Fibroblast of skin of back (primary cell): ENCODE measurements around the gene BICD1.
"Not testable (repeated sequence)": the region's sequence is repeated elsewhere in the genome, so short reads cannot be mapped to it uniquely, and the experiment has no call there.

Experiments used
- DNase-seq: peaks from one replicate; pipeline ENCODE4 v3.0.0-alpha.2; 2013

The BICD1 gene

DNA sequence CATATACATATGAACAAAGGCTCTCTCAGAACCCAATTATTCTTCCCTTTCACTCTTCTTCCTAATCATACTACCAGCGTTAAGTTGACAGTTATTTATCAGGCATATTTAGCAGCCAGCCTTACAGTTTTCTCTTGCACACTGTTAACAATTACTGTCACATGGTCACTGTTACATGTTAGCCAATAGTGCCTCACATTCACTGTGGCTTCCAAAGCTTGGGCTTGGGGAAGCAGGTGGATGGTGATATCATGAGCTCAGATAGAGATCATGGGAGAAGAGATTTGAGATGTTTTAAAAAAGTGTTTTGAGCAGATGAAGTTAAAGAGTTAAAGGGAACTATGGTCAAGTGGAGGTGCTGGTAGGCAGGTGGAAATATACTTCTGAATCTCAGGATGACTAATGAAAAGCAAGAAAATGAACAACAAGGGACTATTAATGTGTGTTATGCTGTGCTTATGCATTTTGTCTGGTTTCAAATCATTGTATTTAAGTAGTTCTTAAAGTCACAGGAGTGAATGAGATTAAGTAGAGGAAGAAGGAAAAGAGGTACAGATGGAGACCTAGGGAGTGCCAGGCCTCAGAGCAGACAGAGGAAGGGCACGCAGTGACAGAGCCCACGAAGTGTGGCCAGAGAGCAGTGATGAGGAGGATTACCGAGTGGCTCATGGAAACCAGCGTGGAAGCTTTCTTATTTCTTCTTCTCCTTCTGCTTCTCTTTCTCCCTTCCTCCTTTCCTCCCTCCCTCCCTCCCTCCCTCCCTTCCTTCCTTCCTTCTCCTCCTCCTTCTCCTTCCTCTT lies 39.6 kb downstream of the BICD1 start:
- DNase-seq = no peak

DNA sequence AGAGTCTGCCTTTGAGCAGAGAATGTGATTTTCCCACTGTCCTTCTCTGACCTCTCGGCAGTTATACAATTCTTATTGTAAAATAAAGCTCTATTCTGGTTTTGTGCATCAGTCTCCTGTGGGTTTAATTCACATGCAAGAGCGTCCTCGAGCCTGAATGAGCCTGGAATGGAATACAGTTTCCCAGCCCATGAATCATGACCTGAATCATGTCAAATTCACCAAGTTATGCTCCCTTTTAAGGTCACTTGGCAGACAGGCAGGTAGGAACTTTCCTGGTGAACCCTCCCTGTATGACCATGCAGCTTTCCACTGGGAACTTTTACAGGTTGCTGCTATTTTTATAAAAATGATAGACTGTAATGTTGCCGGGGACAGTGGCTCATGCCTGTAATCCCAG lies 41.7 kb downstream of the BICD1 start:
- DNase-seq = peak; percentile 39

DNA sequence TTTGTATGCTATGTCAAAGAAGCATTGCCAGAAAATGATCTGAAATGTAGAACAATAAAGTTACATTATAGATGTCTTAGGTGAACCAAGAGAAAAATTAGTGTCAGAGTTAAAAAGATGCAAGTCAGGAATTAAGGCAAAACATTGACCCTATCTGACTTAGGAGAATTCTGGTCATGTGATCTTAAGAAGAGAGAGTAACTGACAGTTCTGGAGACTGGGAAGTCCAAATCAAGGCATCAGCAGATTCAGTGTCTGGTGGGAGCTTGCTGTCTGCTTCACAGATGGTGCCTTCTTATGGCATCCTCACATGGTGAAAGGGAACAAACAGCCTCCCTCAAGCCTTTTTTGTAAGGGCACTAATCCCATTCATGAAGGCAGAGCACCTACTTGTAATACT lies 42.8 kb downstream of the BICD1 start:
- DNase-seq = no peak

DNA sequence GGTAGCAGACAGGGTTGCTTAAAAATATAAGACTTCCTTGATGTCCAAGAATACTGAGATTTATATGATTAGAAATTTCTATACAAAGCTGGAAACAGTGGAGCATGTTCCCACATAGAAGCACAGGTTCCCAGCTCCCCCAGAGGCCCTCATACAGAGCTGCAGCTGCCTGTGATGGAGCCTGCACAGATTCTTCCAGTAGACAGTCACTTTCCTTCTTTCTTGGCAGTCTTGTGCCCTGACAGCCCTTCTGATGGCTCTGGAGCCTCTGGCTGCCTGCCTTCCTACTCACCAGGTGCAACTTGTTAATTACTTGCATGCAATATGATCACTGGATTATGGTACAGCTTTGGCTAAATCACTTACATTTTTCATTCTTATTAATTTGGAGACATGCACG lies 44.4 kb downstream of the BICD1 start:
- no peak for DNase-seq

DNA sequence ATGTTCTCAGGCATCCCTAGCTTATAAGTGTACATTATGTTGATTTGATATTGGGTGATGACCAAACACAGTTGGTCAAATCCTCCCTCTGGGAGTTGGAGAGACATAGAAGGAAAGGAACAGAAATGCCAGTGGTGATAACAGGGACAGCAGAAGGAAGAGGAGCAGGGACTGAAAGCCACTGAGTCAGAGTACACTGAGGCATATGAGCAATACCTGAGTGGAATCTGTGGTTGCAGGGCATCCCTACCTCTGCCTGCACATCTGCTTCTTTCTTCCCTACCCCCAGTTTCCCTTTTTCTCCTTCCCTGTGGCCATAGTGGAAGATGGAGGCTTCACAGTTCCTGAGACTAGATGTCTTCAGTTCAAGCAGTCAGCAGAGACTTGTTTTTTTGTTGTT lies 44.9 kb downstream of the BICD1 start:
- no peak for DNase-seq

DNA sequence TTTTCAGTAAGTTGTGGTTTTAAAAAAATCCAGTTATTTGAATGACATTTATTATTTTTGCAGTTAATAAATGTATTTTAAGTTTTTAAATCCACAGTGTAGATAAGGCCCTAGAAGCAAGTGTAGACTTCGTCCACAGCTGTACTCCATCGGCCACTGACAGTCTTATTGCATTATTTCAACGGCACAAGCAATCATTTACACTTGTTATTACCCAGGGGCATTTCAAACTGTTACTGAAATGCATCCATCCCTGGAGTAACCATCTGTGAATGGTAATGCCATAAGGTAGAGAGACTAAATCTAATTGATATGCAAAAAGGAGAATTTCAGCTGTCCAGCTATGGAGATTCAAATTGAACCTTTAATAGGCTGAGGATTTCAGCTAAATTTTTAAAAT lies 48.4 kb downstream of the BICD1 start:
- no peak for DNase-seq

DNA sequence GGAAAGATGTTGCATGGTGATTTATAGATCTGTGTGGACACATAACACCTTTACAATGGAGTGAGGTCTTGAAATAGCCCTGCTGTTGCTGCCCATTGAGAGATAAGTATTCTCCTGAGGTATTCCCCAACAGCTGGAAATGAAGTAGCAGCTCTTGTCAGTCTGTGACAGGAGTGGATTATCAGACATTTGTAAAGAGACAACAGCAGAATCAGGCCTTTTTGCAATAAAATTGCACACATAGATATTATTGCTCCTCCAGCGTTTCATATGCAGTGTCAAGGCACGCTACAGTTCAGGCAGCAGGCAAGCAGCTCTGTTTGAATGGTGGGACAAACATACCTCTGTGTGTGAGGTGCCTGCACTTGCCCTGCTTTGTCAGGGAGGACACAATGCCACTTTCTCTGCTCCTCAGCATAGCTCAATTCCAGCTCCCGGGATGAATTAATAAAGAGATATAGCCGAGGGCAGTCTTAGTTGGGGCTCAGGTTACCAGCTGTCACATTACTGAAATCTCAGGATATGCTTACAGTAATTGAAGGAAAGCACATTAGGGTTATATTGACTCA lies 49.4 kb downstream of the BICD1 start:
- DNase-seq = no peak

DNA sequence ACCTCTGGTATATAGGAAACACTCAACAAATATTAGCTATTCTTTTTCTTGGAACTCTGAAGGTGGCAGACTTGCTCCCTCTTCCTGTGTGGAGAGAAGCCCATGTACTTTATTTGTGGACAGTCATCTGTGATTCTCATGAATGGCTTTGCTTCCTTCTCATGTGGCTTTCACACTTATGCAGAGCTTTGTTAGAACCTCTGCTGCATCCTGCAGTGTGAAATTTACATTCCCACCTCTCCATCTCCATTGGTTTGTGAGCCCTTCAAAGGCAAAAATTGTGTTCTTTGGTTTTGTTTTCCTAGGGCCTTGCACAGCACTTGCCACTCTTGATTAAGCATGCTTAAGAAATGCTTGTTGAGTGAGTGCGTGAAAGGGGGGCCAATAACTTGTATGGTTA lies 51.9 kb downstream of the BICD1 start:
- no peak for DNase-seq

DNA sequence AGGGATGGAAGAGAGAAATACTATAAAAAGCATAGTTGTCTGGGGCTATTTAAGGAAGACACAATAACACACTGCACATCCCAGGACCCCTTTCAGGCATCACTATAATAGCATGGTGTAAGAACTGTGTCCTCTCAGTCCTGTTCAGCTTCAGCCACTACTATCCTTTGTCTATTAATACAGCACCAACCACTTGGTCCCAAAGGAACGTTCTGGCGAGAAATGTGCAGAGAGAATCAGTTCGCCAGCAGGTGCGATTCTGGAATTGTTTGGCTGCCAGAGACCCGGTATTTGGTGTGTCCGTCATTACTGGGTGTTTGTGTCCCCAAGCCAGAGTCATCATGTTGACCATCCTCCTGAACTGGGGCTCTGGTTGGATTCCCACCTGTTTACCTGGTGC lies 52.7 kb downstream of the BICD1 start:
- no peak for DNase-seq

DNA sequence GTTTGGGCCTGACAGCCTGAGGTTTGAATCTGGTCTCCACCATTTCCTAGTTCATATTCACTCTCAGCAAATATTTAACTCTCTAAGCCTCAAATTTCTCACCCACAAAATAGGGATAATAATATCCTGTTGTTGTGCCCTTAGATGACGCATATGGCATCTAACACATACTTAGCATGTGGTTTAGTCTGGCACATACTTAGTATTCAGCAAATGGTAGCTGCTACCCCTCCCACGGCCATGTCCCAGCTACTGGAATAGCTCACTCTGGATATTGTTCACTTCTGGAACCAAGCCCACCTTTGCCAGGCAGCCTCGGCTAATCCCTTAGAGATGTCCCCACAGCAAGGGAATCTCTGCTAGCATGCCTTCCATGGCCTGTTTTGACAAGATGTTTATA lies 53.3 kb downstream of the BICD1 start:
- peak; percentile 68 for DNase-seq

DNA sequence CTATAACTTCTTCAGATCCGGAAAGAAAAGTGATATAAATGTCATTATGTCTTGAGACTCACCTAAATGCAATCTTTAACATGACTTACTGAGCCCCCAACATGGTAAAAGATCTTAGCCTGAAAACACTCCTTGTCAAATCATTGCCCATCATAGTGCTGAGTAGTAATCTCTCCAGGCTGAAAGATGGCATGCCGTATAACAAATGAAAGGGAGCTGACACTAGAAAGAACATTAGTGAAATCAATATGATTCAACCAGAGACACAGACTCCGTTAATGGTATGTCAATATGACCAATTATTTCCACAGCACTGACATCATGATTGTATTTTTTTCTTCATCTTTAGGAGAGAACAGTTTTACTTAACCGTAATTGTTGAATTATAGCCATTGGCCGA lies 54.4 kb downstream of the BICD1 start:
- DNase-seq = no peak

DNA sequence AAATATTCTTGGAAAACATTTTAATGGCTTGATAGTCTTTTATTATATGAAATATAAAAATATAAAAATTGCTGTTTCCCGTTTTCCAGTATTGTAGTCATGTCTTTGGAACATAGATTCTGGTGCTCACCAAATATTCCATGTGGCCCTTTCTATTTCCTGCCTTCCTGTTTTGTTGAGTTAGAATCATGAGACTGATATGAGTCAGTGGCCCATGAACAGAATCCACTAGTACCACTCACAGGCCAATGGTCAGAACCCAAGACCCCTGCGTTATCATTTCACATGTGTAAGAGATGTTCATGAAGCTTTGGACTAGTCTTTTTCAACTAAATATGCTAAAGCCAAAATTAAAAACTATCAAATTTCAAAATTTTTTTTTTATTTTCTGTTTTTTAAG lies 56.9 kb downstream of the BICD1 start:
- no peak for DNase-seq

DNA sequence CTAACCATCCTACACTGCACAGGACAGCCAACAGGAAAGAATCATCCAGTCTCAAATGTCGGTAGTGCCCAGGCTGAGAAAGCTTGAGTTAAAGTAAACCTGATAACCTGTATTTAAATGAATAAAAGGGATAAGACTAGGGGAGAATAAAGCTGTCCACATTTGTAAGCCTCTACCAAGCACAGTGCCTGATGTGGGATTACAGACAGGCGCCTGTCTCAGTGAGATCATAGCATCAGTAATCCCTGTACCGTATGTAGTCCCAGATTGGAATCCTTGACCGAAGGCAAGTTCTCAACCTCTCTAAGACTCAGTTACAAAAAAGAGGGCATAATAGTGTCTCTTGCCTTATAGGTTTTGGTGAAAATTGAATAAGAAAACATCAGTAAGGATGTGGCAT lies 59.9 kb downstream of the BICD1 start:
- no peak for DNase-seq

DNA sequence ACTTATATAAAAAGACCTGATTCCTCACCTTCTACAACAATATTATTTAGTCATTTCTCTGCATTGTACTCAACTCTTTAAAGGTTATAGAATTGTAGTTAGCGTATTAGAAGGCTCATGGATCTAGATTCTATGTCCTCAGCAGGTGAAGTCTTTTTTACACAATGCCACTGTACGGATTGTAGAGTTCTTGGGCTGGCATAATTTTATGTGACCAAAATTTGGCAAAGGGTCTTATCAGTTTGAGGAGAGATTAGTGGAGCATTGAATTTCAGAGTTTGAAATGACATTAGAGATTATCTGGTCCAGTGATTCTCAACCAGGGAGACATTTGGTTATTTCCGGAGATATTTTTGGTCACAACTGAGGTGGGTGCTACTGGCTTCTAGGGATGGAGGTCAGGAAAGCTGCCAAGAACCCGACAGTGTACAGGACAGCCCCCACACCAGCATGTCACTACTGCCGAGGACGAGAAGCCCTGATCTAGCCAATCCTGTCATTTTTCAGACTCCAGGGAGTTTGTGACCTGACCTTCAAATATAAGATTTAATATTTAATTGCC lies 63.9 kb downstream of the BICD1 start:
- DNase-seq = no peak

DNA sequence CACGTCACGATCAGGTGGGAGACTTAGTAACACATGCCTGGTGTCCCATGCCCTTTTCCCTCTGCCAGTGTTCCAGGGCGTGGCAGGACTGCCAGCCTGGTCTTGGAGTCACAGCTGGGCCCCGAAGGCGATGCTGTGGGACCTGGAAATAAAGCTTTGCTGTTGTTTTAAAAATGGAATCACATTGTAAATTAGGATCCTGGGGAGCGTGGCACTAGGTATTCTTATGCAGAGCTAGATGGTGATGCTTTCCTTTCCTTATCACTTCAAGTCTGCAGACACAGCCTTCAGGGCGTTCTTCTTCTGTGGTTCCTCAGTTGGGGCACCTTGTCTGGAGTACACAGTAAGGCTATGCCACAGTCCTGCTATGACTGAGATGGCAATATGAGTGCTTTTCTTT lies 64.6 kb downstream of the BICD1 start:
- DNase-seq = no peak

DNA sequence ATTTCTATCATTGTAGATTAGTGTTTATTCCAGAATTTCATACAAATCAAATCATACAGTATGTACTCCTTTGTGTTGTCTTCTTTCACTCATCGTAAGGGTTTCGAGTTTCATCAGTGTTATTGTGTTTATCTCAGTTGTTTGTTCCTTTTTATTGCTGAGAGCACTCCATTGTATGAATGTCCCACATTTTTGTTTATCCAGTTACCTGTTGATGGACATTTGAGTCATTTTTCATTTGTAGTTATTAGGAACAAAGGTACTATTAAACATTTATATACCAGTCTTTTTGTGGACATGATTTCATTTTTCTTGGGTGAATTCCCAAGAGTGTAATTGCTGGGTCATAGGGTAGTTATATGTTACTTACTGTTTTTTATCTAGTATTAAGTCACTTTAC lies 70.0 kb downstream of the BICD1 start:
- DNase-seq = no peak

DNA sequence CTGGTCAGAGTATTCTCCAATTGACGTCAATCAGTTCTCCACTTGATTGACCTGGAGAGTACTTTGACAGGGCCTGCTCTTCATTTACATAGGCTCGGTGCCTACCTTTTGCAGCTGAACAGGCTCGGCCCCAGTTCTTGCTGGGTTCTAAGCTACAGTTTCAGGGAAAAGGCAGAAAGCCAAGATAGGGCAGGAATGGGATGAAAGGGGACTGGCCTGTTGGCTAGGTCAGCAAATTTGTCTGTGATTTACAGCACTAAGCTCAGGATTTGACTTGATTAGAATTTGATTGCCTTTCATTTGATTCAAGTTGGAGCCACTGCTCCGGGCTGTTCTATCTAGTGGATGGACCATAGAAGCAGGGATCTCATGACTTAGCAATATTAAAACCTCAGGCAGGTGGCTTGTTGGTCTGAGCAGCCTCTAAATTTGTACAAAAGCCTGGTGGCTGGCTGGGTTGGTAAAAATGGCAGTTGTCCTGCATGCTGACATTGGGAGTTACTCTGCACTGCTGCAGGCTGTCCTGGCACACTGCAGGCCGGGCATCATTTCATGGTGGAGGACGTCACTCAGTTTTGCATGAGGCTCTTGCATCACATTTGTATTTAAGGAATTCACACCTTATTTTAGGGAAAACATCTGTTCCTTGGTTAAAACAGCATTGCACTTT lies 71.8 kb downstream of the BICD1 start:
- no peak for DNase-seq

DNA sequence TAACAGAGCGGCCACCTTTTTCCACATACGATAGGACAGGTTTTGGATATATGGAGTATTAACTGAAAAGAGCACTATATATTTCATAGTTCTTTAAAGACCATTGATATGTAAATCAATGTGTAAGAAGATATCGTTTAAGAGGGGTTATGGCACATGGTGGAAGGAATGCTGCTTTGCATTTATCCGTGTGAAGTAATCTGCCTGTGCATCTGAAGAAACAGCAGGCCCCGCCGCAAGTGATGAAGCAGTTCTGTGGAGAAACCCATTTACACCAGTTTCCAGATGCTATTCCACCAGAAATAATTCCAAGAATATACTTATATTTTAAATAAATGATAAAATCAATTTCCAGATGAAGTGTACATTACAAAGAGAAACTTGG lies 72.4 kb downstream of the BICD1 start:
- no peak for DNase-seq

DNA sequence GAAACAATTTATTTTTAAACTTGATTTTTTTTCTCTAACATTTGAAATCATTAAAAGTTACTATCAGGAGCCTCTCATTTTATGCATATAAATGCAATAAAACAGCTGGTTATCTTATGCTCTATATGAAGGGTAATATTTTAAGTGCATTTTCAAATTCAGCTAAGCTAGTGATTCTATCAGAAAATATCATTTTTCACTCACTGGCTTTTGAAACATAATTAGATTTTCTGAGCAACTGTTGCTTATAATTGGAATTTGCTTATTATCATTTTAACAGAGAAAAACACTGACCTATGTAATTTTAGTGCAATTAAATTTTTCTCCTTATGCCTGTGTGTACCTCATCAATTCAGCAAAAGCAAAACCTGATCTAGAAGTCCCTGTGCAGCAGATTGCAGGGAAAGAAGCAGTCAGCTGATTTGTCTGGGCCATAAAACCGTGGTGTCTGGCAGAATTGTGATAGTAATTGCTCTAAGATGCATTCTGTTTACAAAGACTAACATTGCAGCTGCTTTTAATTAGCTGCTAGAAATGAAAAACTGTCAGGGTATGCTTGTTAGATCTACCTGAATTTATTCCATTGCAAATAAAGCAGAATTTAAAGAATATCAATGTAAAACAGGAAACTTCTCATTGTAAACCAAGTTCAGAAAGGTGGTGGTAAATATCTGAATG lies 75.0 kb downstream of the BICD1 start:
- no peak for DNase-seq

DNA sequence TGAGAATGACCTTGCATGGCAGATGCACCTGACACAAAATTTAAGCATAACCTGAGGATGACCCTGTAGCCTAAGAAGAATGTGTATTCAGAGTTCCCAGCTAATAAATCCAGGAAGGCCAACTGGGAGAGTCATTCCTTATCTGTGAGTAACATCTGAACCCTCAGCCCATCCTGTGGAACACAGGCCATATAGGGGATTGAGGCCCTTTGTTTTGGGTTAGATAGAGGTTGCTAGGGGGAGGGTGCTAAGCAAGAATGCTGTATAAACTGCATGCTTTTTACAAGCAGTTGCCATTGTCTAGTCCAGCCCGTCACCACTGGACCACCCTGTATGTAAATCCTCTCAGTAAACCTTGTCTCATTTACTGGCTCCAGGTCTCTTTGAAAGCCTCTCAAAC lies 77.0 kb downstream of the BICD1 start:
- peak; percentile 77 for DNase-seq

DNA sequence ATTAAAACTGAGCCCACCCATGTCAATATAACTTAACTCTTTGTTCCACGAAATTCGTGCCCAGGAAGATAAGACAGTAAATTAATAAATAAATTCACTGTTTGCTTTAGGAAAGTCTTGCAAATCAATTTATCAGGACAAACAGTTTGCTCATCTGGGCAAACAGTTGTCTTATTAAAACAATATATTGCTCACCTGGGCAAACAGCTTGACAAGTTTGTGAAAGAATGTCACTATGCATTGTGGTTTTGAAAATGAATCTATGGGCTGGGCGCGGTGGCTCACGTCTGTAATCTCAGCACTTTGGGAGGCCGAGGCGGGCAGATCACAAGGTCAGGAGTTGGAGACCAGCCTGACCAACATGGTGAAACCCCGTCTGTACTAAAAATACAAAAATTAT lies 80.5 kb downstream of the BICD1 start:
- not testable (repeated sequence) for DNase-seq

DNA sequence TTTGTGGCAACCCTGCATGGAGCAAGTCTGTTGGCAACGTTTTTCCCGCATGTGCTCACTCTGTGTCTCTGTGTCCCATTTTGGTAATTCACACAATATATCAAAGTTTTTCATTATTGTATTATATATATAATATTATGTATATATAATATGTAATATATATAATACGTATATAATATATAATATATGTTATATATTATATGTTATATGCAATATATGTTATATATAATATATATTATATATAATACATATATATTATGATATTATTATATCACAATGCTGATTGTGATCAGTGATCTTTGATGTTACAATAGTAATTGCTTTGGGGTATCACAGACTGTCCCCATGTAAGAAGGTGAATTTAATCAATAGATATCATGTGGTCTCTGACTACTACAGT lies 84.8 kb downstream of the BICD1 start:
- no peak for DNase-seq
